Measurements from ENCODE around the gene CTSC.

DNA sequence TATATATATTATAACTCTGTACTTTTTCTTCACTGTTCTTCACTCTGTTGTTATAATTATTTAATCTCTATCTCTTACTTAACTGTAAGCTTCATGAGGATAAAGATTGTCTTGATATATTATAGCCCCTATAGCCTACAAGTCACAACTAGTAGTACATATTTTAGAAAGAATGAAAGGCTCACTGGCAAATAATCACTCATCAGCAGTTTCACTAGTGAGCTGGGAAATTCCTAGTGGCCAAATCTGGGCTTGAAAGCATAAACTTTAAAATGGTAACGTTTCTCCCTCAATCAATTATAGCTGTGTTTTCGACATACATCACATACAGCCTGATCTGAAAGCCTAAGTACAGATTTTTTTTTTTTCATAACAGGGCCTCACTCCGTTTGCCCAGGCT lies 42.5 kb downstream of the CTSC start:
- TF ChIP-seq, protein P1, sequence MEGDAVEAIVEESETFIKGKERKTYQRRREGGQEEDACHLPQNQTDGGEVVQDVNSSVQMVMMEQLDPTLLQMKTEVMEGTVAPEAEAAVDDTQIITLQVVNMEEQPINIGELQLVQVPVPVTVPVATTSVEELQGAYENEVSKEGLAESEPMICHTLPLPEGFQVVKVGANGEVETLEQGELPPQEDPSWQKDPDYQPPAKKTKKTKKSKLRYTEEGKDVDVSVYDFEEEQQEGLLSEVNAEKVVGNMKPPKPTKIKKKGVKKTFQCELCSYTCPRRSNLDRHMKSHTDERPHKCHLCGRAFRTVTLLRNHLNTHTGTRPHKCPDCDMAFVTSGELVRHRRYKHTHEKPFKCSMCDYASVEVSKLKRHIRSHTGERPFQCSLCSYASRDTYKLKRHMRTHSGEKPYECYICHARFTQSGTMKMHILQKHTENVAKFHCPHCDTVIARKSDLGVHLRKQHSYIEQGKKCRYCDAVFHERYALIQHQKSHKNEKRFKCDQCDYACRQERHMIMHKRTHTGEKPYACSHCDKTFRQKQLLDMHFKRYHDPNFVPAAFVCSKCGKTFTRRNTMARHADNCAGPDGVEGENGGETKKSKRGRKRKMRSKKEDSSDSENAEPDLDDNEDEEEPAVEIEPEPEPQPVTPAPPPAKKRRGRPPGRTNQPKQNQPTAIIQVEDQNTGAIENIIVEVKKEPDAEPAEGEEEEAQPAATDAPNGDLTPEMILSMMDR (conservative IDR thresholded peaks at IDR 0.05): no peak
- TF ChIP-seq ZFX (IDR thresholded peaks at IDR 0.05): no peak
